Activated CD4-positive, alpha-beta memory T cell treated with anti-CD3 and anti-CD28 coated beads for 36 hours (primary cell): ENCODE results near the gene KRIT1. TPM values are rescaled to one million over a fixed set of nuclear protein-coding genes. Genes with fewer than 3 reads are reported as not detected.

Experiments used
- microRNA-seq: library from miRNA; unstranded; fragments of <30 nt; microRNA quantifications from one replicate; pipeline ENCODE4 v1.2.0, GENCODE V29; 2022; ENCODE audit warnings: borderline number of aligned reads, borderline microRNAs expressed, borderline replicate concordance
- total RNA-seq, 2 experiments: library from RNA; stranded (reverse); gene quantifications; one replicate each; pipeline ENCODE4 v1.2.3, GENCODE V29; 2021

The KRIT1 gene
- total RNA-seq, 2 experiments from 2014 or later, result 29.2 to 29.3 TPM

Small RNA genes lying within 50 kb of the gene (microRNA-seq; reads per million reads assigned to microRNA genes)
- gene MIR1285-1, result not detected

Other genes starting within 250 kb of the KRIT1 start
- 10 to 100 TPM; 72.3 to 74.7 TPM for gene CYP51A1, start 111.4 kb downstream of the KRIT1 start, total RNA-seq
- not detected for gene LRRD1, start 66.8 kb downstream of the KRIT1 start, total RNA-seq
- gene ANKIB1, start 60 bp upstream of the KRIT1 start, total RNA-seq, result 10 to 100 TPM; 34.8 to 39.9 TPM
- 10 to 100 TPM; 19.4 to 21.2 TPM for gene GATAD1, start 201.6 kb upstream of the KRIT1 start, total RNA-seq
- not detected for gene ERVW-1, start 232.0 kb upstream of the KRIT1 start, total RNA-seq